Trophoblast cell (in vitro differentiated cells and primary cell): ENCODE measurements around the gene CCDC187.

ENCODE experiments used
- DNase-seq, 2 donors: peaks; one replicate each; pipeline ENCODE4 v3.0.0-alpha.2; 2016
- H2AFZ ChIP-seq: 2 replicates; pipeline ENCODE4 v1.6.1; 2013; ENCODE audit warnings: low read length, moderate library complexity, mild to moderate bottlenecking; ENCODE audit not compliant: insufficient read depth, poor library complexity
- H2AK5ac ChIP-seq: 2 replicates; pipeline ENCODE4 v1.6.1; 2013; ENCODE audit warnings: mild to moderate bottlenecking, low read length
- H2BK120ac ChIP-seq: 2 replicates; pipeline ENCODE4 v1.6.1; 2013; ENCODE audit warnings: low read length, mild to moderate bottlenecking, moderate library complexity; ENCODE audit not compliant: insufficient read depth, poor library complexity
- H2BK12ac ChIP-seq: 2 replicates; pipeline ENCODE4 v1.6.1; 2013; ENCODE audit warnings: mild to moderate bottlenecking, low read length, moderate library complexity
- H2BK5ac ChIP-seq: 2 replicates; pipeline ENCODE4 v1.6.1; 2013; ENCODE audit warnings: low read length, low read depth, moderate library complexity, mild to moderate bottlenecking; ENCODE audit not compliant: poor library complexity
- H3K14ac ChIP-seq: 2 replicates; pipeline ENCODE4 v1.6.1; 2013; ENCODE audit warnings: mild to moderate bottlenecking, low read length
- H3K18ac ChIP-seq: 2 replicates; pipeline ENCODE4 v1.6.1; 2013; ENCODE audit warnings: mild to moderate bottlenecking, low read length
- H3K23ac ChIP-seq: 2 replicates; pipeline ENCODE4 v1.6.1; 2013; ENCODE audit warnings: low read length
- H3K27ac ChIP-seq: 2 replicates; pipeline ENCODE4 v1.5.1; 2013; ENCODE audit warnings: low read depth, mild to moderate bottlenecking, inconsistent platforms, low read length, moderate library complexity
- H3K27me3 ChIP-seq: 2 replicates; pipeline ENCODE4 v1.6.1; 2013; ENCODE audit warnings: inconsistent platforms, mild to moderate bottlenecking, low read length, moderate library complexity; ENCODE audit not compliant: insufficient read depth
- H3K36me3 ChIP-seq, 2 experiments: 1 replicate in 1 of 2; 2 replicates in 1 of 2; pipeline ENCODE4 v1.6.1; 2013; ENCODE audit warnings: low read length in 2 of 2, mild to moderate bottlenecking in 2 of 2, moderate library complexity in 1 of 2; ENCODE audit not compliant: insufficient read depth in 2 of 2, control insufficient read depth in 1 of 2
- H3K4ac ChIP-seq: 2 replicates; pipeline ENCODE4 v1.6.1; 2013; ENCODE audit warnings: low read depth, mild to moderate bottlenecking, low read length, moderate library complexity
- H3K4me1 ChIP-seq, 2 experiments: 1 replicate in 1 of 2; 2 replicates in 1 of 2; pipeline ENCODE4 v1.6.1; 2013; ENCODE audit warnings: low read length in 2 of 2, mild to moderate bottlenecking in 2 of 2, moderate library complexity in 1 of 2; ENCODE audit not compliant: insufficient read depth in 2 of 2, control insufficient read depth in 1 of 2
- H3K4me2 ChIP-seq: 2 replicates; pipeline ENCODE4 v1.6.1; 2013; ENCODE audit warnings: inconsistent platforms, mild to moderate bottlenecking, low read length, moderate library complexity
- H3K4me3 ChIP-seq: 2 replicates; pipeline ENCODE4 v1.5.1; 2013; ENCODE audit warnings: mild to moderate bottlenecking, low read depth, low read length, inconsistent platforms
- H3K79me1 ChIP-seq: one replicate; pipeline ENCODE4 v1.6.1; 2013; ENCODE audit warnings: low read length
- H3K79me2 ChIP-seq: 2 replicates; pipeline ENCODE4 v1.6.1; 2013; ENCODE audit warnings: low read length, mild to moderate bottlenecking; ENCODE audit not compliant: control insufficient read depth, insufficient read depth, poor library complexity
- H3K9ac ChIP-seq: 2 replicates; pipeline ENCODE4 v1.6.1; 2013; ENCODE audit warnings: mild to moderate bottlenecking, low read length
- H3K9me3 ChIP-seq: 2 replicates; pipeline ENCODE4 v1.6.1; 2013; ENCODE audit warnings: low read depth, mild to moderate bottlenecking, control low read depth, inconsistent platforms, low read length; ENCODE audit not compliant: insufficient read depth
- H4K12ac ChIP-seq: 2 replicates; pipeline ENCODE4 v1.6.1; 2013; ENCODE audit warnings: low read depth, mild to moderate bottlenecking, low read length, moderate library complexity
- H4K8ac ChIP-seq: 2 replicates; pipeline ENCODE4 v1.6.1; 2013; ENCODE audit warnings: low read depth, mild to moderate bottlenecking, low read length, moderate library complexity
- H4K91ac ChIP-seq: one replicate; pipeline ENCODE4 v1.6.1; 2013; ENCODE audit warnings: low read depth, mild to moderate bottlenecking, low read length, moderate library complexity
- WGBS: extraction: QIAGEN DNeasy Blood & Tissue Kit; methylation state at CpG from one replicate; pipeline ENCODE4 v1.1.7; 2013; ENCODE audit warnings: missing lambda C conversion rate; ENCODE audit not compliant: insufficient read length, insufficient coverage; ENCODE audit errors: extremely low coverage; 5-methylcytosine and 5-hydroxymethylcytosine counted together

CCDC187 gene

DNA sequence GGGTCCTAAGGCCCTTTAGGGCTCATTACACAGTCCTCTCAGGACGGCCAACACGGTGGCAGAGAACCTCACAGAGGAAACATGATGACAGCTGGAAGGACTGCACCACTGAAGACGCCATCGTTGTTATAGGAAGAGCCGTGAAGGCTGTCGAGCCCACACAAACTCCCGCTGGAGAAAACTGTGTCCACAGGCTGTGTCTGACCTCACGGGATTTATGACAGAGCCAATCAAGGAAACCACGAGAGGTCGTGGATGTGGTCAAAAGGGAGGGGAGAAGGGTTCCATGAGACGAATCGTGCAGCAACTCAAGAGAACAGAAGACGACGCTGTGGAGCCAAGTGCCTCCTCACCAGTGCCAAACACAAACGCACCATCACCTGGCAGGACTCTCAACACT, 70.5 kb downstream of the CCDC187 start:
- Histone ChIP-seq H4K12ac (no peak overlapping the region), H3K9ac (no peak overlapping the region), H3K14ac (no peak overlapping the region), H3K9me3 (no peaks in the 10 kb centered on the region), H3K4me3 (no peak overlapping the region), H3K4ac (no peak overlapping the region), H2BK120ac (no peak overlapping the region), H4K8ac (no peak overlapping the region), H3K18ac (no peak overlapping the region), H2AFZ (no peak overlapping the region), H3K27ac (no peak overlapping the region), H2AK5ac (no peak overlapping the region), H4K91ac (no peak overlapping the region), H3K79me1 (no peaks in the 10 kb centered on the region), H3K4me2 (no peak overlapping the region), H3K27me3 (no peaks in the 10 kb centered on the region), H3K4me1 (peaks cover 0 to 1% of the 10 kb centered on the region in 2 experiments), H2BK5ac (no peak overlapping the region), H2BK12ac (no peak overlapping the region), H3K36me3 (peaks cover 7 to 9% of the 10 kb centered on the region in 2 experiments), H3K79me2 (no peaks in the 10 kb centered on the region), H3K23ac (no peak overlapping the region)
- DNase-seq, result no peak
- WGBS, result no CpG with 5 or more reads among the region's 15 CpGs

DNA sequence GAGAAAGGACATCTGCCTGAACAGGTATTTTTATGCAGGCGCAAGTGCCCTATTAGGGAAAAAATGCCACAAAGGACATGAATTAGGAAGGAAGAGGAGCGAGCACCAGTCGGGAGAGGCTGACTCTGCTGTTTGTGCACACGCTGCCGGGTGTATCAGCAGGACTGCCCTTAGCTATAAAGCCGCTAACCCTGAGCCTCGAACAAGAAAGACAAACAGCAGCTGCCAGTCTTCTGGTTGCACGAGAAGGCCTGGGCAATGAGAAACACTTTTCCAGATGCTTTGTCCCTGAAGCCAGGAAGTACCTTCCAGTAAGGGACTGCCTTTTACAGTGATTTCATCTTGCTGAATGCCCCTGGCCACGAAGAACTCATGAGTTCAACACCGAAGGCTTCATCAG, 70.9 kb downstream of the CCDC187 start:
- Histone ChIP-seq H3K79me1 (no peaks in the 10 kb centered on the region), H3K9me3 (no peaks in the 10 kb centered on the region), H2BK12ac (no peak overlapping the region), H2BK120ac (no peak overlapping the region), H3K4me3 (no peak overlapping the region), H3K4me2 (no peak overlapping the region), H2AFZ (no peak overlapping the region), H3K4me1 (peaks cover 0 to 1% of the 10 kb centered on the region in 2 experiments), H3K23ac (no peak overlapping the region), H4K12ac (no peak overlapping the region), H3K4ac (no peak overlapping the region), H4K91ac (no peak overlapping the region), H3K9ac (no peak overlapping the region), H3K18ac (no peak overlapping the region), H3K79me2 (no peaks in the 10 kb centered on the region), H3K27me3 (no peaks in the 10 kb centered on the region), H2BK5ac (no peak overlapping the region), H3K14ac (no peak overlapping the region), H2AK5ac (no peak overlapping the region), H3K36me3 (peaks cover 7 to 9% of the 10 kb centered on the region in 2 experiments), H4K8ac (no peak overlapping the region), H3K27ac (no peak overlapping the region)
- no CpG with 5 or more reads among the region's 10 CpGs for whole genome bisulfite sequencing
- DNase-seq, result no peak

- no peak overlapping the region for H2AK5ac ChIP-seq
- no peak overlapping the region for H2BK120ac ChIP-seq
- no peaks in the 10 kb centered on the region for H3K79me2 ChIP-seq
- H3K18ac ChIP-seq, result no peak overlapping the region
- no peak overlapping the region for H3K14ac ChIP-seq
- H3K27ac ChIP-seq, result no peak overlapping the region
- H3K23ac ChIP-seq, result no peak overlapping the region
- no peaks in the 10 kb centered on the region for H3K9me3 ChIP-seq
- no peak overlapping the region for H4K91ac ChIP-seq
- H4K12ac ChIP-seq, result no peak overlapping the region
- no peak overlapping the region for H4K8ac ChIP-seq
- H3K9ac ChIP-seq, result no peak overlapping the region
- H3K79me1 ChIP-seq, result no peaks in the 10 kb centered on the region
- no peak overlapping the region for H3K4me2 ChIP-seq
- peaks cover 0 to 1% of the 10 kb centered on the region in 2 experiments for H3K4me1 ChIP-seq
- no peak overlapping the region for H2BK12ac ChIP-seq
- no peak overlapping the region for H2AFZ ChIP-seq
- no peak for DNase-seq
- no CpG with 5 or more reads among the region's 31 CpGs for WGBS
- peaks cover 7 to 9% of the 10 kb centered on the region in 2 experiments for H3K36me3 ChIP-seq
- no peaks in the 10 kb centered on the region for H3K27me3 ChIP-seq
- H2BK5ac ChIP-seq, result no peak overlapping the region
- H3K4ac ChIP-seq, result no peak overlapping the region
- no peak overlapping the region for H3K4me3 ChIP-seq
Observed at GRCh38 chr9:136231478-136232297, 72.2 kb downstream of the CCDC187 start.

GRCh38 chr9:136230773-136231172, 73.1 kb downstream of the CCDC187 start:
- H4K8ac ChIP-seq, result no peak overlapping the region
- no CpG with 5 or more reads among the region's 9 CpGs for WGBS

More at GRCh38 chr9:136230773-136231172, 73.1 kb downstream of the CCDC187 start:
- no peak overlapping the region for H4K12ac ChIP-seq
- H3K4me2 ChIP-seq, result no peak overlapping the region
- peaks cover 0 to 3% of the 10 kb centered on the region in 2 experiments for H3K36me3 ChIP-seq
- H3K4ac ChIP-seq, result no peak overlapping the region
- DNase-seq, result no peak
- no peak overlapping the region for H3K23ac ChIP-seq
- no peak overlapping the region for H2AK5ac ChIP-seq
- H2BK5ac ChIP-seq, result no peak overlapping the region
- no peak overlapping the region for H3K9ac ChIP-seq
- no peak overlapping the region for H2AFZ ChIP-seq
- H3K79me2 ChIP-seq, result no peaks in the 10 kb centered on the region
- H3K9me3 ChIP-seq, result no peaks in the 10 kb centered on the region
- H3K79me1 ChIP-seq, result no peaks in the 10 kb centered on the region
- no peak overlapping the region for H2BK120ac ChIP-seq
- no peak overlapping the region for H3K4me3 ChIP-seq
- H3K18ac ChIP-seq, result no peak overlapping the region
- H3K4me1 ChIP-seq, result peaks cover 0 to 1% of the 10 kb centered on the region in 2 experiments
- no peak overlapping the region for H4K91ac ChIP-seq
- no peak overlapping the region for H2BK12ac ChIP-seq
- H3K27ac ChIP-seq, result no peak overlapping the region
- H3K14ac ChIP-seq, result no peak overlapping the region
- H3K27me3 ChIP-seq, result no peaks in the 10 kb centered on the region
